Dedifferentiated amniotic fluid mesenchymal stem cell (primary cell): ENCODE results near the gene ADRM1.

ENCODE experiments used
- DNase-seq: peaks from one replicate; pipeline ENCODE4 v3.0.0-alpha.2; 2016; ENCODE audit errors: extremely low spot score

Gene ADRM1, protein sequence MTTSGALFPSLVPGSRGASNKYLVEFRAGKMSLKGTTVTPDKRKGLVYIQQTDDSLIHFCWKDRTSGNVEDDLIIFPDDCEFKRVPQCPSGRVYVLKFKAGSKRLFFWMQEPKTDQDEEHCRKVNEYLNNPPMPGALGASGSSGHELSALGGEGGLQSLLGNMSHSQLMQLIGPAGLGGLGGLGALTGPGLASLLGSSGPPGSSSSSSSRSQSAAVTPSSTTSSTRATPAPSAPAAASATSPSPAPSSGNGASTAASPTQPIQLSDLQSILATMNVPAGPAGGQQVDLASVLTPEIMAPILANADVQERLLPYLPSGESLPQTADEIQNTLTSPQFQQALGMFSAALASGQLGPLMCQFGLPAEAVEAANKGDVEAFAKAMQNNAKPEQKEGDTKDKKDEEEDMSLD

DNA sequence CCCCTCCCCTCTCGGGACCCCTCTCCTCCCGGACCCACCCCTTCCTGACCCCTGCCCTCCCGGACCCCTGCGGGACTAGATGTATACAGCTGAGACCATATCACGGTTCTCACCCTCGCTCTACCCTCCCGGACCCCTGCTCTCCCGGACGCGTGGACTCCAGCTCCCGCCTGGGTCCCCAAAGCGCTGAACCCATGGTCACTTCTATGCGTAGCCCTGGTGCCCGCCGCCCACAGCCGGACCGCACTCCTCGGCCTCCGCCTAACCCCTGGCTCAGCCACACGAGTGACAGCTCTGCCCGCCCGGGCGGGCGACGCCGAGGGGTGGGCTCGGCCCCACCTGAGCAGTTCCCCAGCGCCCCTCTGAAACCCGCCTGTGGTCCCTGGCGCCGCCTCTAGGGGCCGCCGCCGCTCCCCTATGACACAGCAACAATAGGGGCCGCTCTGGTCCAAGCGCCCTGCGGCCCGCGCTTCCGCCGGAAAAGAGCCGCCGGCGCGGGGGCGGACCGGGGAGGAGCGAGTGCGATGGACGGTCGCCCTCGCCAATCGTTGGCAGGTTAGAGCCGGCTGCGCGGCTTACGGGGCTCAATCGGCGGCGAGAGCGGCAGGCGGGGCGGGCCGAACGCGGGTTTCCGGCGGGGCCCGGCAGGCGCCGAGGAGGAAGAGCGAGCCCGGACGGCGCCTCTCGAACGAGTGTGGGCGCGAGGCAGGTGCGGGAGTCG is at the start of gene ADRM1:
Gene ADRM1, plus strand, starts transcription at position 657 of the 721 bp plus-strand sequence. CDS start 572 bp downstream, outside the sequence.
- DNase-seq, result peak; percentile 94

DNA sequence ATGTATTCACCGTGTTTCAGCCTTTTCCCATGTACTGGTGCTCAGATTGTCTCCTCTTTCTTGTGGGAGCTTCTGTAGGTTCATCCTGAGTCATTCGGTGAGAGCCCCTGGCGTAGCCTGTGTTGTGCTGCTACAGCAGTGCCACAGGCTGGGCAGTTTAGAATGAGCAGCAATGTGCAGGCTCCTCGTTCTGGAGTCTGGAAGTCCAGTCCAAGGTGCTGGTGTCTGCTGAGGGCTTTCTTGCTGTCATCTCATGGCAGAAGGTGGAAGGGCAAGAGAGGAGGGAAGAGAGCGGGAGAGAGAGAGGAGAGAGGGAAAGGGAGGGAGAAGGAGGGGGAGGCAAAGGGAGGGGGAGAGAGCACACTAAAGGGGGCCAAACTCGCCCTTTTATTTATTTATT is 49.4 kb upstream of the ADRM1 start:
- no peak for DNase-seq

DNA sequence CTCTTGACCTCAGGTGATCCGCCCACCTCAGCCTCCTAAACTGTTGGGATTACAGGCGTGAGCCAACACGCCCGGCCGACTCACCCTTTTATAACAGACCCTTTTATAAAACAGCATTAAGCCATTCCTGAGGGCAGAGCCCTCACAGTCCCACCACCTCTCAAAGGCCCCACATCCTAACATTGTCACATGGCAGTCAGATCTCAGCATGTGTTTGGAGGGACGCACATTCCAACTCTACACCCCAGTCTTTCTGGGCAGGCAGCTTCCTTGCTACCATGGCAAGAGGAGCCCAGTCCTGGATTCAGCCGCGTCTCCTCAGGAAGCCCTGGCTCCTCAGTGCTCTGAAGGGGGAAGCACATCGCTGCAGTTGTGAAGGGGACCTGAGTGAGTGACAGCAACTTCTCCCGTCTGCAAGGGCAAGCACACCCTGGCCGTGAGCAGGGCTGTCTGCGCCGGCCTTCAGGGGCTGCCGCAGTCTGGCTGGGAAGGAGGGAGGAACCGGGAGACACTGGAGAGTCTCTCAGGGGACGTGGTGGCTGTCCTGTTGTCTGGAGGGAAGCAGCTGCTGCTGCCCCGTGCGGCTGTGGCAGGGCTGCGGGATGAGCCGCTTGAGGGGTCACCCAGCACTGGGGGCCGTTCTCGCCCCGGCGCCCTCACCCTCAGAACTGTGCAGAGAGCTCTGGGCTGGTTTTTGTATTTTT is 48.6 kb upstream of the ADRM1 start:
- no peak for DNase-seq

DNA sequence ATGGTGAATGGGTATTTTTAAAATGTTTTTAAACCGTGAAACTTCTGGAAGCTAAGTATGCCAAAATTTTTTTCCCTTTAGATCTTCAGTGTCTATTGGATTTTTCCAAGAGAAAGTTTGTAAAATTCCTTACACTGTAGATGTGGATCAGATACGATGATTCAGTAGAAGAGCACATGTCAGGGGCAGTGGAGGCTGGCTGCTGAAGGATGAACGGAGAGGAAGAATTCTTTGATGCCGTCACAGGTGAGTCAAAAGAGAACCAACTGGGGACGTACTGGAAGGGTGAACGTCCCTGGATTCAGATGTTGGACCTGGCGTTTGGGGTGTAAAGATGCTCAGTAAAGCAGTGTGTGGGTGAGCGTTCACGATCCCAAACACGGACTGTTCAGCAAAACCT is 46.8 kb upstream of the ADRM1 start:
- DNase-seq, result no peak

DNA sequence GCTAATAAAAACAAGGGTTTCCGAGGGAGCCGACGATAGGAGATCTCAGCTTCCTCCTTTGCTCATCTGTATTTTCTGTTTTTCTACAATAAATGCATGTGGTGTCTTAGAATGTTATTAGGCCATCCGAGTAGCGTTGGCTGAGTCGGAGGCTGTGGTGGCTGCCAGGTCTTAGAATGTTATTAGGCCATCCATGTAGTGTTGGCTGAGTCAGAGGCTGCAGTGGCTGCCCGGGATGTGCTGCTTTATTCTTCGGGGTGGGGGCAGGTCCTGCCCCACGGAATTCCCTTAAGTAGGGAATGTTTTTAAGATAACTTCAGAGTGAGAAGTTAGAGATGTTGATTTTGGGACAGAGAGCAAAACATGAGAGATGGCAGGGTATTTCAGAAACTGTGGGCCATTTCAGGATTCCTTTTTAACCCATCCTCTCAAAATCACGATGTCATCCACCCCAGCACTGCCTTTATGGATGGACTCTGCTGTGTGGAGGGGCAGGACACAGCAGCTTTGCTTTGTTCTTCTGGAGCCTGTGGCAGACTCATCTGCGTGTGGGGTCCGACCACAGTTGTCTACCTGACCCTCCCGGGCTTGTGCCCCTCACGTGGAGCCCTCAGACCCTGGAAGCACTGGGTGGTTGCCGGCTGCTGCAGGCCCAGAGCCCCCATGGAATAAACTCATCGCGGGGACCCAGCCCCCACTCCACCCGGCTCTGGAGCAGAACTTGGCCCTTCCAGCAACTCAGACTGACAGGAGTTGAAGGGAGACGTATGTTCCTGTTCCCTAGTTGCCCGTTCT is 44.1 kb upstream of the ADRM1 start:
- DNase-seq, result peak; percentile 48

DNA sequence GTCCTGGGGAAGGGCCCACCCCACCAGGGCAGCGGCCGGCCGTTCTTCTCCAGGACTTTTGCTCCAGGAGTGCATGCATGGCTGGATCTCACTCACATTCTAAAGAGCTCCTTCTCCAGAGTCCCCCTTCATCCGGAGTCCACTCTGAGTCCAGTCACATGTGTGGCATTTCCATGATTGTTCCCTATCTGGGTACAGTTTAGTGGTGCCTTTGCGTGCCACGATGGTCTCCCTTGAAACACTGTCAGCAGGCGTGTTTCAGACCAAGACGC is 43.6 kb upstream of the ADRM1 start:
- no peak for DNase-seq

DNA sequence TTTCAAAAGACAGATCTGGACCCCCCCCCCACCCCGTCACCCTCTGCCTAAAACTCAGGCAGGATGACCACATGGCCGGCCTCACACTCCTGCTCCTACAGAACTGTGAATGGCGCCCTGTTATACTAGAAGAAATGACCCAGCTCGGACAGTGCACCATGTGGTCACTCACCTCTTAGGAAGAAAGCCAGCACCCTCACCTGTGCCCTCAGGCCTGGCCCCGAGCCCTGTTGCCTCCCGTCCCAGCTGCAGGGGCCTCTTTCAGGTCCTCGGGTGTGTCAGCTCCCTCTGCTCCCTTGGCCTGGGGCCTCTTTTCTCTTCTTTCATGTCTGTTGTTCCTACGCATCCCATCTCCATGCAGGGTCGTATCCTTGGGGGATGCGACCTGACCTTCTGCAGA is 40.7 kb upstream of the ADRM1 start:
- no peak for DNase-seq

DNA sequence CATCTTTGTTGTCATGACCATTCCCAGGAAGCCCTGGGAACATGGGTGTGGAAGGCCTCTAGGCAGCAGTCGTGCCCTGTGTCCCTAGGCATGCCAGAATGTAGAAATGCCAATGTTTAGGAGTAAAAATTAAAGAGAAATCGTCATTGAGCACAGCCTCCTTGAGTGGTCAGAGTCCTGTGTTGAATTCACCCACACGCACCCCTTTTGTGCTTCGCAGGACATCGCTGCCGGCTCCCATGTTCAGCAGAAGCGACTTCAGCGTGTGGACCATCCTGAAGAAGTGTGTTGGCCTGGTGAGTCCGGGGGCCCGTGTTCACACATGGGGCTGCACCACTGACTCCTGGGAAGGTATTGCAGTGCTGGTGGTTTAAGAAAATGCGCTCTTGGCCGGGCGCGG is 39.4 kb upstream of the ADRM1 start:
- DNase-seq, result no peak

DNA sequence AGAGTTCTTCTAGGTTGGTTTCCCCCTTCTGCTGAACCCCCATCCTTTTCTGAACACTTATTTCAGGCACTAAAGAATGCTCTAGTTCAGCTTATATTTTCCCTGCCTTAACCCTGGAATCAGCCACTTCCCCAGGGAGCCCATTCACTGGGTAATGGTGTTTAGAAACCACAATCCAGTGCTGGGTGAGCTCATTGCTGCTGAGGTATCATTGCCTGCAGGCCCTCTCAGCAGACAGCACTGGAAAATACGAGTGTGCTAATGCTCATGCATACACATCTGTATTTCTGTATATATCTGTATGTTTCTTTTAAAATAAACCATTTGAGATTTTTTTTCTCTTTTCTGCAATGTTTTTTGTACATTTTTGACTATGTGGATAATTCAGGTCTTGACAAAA is 37.4 kb upstream of the ADRM1 start:
- DNase-seq, result no peak

DNA sequence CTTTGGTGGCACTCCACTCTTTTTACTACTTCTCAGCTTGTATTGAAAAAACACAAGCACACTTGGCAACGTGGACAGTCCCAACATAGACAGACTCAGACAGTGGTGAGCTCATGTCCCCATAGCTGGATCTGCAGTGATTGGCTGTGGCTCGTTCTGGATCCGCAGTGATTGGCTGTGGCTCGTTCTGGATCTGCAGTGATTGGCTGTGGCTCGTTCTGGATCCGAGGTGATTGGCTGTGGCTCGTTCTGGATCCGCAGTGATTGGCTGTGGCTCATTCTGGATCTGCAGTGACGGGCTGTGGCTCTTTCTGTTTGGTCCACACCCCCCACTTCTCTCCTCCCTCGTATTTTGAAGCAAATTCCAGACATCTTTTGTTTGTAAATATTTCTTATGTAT is 36.5 kb upstream of the ADRM1 start:
- DNase-seq, result no peak

DNA sequence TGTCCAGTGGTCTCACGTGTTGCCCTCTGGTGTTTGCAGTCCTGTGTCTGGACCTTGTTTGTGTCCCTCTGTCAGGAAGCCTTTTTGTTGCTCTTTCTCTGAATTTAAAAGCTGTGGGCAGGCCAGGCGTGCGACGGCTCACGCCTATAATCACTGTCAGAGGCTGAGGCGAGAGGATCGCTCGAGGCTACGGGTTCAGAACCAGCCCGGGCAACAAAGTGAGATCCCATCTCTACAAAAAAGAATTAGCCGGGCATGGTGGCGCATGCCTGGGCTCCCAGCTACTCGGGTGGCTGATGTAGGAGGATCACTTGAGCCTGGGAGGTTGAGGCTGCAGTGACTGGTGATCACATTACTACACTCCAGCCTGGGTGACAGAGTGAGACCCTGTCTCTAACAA is 35.9 kb upstream of the ADRM1 start:
- DNase-seq, result no peak

DNA sequence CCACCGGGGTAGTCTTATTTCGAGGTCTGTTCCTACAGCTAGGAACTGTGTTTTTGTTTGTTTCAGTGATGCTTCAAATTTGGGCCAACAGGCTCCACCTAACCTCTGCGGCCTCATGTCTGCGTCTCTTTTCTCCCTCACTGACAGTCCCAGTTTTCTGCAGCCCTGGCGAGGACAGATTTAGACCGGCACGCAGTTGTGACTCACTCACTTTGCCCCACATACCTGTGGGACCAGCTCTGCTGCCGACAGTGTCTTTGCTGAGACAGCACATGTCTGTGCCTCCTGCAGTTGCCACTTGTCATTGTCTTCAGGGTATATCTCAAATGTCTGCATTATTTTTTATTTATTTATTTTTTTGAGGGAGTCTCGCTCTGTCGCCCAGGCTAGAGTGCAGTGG is 35.3 kb upstream of the ADRM1 start:
- DNase-seq, result no peak

DNA sequence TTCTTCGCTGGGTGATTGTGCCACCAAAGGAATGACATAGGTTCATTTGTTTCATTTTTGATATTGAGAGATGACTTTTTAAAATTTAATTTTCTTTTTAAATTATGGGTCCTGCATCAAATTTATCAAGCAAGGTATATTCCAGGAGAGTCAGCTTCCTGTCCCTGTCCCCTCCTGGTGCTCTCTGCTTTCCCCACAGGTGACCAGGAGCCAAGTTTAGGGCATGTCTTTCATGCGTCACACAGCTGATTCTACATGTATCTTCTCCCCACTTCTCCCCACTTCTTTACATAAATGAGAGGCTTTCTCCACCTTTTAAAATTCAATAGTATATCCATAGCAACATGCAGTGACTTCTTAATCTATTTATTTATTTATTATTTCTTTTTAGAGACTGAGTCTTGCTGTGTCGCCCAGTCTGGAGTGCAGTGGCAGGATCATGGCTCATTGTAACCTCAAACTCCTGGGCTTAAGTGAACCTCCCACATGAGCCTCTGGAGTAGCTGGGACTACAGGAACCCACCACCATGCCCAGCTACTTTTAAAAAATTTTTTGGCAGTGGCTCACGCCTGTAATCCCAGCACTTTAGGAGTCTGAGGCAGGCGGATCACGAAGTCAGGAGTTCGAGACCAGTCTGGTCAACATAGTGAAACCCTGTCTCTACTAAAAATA is 34.4 kb upstream of the ADRM1 start:
- no peak for DNase-seq

DNA sequence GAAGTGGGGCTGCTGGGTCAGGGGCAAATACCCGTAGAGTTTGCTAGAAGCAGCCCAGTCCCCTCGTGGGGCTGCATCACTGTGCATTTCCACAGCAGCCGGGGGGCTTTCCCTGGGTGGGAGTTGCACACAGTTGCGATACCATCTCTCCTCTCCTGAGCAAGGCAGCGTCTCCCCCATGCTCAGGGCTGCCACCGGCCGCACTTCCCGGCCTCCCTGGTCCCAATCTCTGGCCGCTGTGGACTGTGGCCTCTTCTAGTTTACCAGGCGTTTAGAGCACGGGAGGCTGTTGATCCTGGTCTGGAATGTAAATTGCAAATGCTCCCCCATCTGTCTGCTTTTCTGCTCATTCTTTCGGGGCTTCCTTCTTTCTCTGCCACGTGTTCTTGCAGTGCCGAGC is 33.4 kb upstream of the ADRM1 start:
- no peak for DNase-seq

DNA sequence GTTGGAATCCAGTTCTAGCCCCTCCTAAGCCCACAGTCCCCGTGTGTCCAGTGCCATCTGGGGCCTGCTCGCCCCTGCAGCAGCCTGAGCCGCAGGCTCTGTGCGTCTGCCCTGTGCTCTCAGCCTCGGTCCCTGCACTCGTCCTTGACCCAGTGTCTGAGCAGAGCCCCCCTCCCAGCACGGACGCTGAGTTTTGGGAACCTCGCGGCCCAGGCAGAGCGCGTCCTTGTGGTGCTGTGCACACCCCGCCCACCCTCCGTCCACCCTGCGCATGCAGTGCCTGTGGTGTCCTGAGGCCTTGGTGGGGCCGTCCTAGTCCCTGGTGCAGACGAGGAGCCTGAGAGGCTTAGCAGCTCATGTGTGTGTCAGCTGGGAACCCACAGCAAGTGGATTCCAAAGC is 32.9 kb upstream of the ADRM1 start:
- DNase-seq, result no peak

DNA sequence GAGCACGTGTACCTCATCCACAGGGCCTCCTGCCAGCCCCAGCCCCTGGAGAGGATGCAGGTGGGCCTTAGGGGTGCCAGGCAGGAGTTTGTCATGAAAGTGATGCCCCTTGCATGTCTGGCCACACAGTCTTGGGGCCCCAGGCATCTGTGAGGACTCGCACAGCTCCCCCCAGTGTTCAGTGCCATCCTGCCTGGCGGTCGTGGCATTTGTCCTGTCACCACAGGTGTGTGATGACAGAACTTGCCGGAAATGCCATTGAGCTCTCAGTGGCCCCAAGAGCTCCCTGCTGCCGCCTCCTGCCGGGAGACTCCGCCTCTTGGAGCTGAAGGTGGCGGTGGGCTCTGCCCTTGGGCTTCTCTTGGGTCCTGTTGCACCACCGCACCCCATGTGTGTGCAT is 30.6 kb upstream of the ADRM1 start:
- DNase-seq, result no peak

DNA sequence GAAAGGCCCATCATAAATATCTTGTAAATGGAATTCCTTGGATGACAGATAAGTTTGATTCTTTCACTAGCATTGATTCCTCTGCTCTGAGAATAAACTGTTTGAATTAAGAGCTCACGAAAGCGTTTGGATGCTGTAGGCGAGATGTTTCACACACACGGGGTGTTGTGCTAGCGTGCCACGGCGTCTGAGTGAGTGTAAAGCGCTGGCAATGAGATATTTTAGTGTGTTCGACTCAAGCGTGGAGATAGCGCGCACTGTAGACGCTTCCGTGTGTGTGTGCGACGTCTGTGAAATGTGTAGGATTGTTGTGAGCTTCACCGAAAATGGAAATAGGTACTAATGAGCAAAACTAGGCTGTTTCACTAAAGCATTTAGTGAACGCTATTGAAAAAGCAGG is 29.4 kb upstream of the ADRM1 start:
- DNase-seq, result no peak

DNA sequence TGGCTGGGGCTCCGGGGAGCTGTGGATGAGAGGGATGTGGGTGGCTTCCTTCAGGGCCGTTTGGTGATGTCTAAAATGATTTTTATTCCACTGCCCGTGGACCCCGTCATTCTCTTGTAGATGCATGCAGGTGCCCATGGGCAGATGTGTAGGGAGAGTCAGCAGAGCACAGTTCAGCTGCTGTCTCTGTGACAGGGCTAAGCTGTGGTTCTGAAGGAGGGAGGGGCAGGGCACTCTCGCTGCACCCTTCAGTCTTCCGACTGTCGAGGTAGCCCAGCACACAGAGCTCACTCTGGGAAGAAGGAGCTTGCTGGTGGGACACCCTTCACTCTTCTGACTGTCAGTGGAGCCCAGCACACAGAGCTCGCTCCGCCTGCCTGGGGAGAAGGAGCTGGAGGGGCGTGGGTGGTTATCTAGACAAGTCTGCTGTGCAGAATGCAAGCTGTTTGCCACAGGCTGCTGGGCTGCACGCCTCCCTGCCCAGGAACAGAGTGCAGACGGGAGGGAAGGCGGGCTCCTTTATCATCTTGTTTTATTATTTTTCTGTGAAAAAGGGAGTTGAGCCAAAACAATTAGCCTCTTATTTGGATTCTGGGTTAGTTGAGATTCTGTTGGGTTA is 28.4 kb upstream of the ADRM1 start:
- no peak for DNase-seq

DNA sequence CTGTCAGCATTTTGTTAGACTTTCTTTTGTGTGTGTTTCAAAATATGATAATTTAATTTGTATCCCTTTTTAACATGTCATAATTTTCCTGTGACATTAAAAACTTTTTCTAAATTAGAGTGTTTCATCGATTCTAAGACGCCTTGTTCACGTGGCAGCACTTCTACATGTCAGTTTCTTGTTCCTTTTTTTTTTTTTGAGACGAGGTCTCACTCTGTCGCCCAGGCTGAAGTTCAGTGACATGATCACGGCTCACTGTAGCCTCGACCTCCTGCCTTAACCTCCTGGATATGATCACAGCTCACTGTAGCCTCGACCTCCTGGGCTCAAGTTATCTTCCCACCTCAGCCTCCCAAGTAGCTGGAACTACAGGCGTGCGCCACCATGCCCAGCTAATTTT is 27.6 kb upstream of the ADRM1 start:
- DNase-seq, result no peak

DNA sequence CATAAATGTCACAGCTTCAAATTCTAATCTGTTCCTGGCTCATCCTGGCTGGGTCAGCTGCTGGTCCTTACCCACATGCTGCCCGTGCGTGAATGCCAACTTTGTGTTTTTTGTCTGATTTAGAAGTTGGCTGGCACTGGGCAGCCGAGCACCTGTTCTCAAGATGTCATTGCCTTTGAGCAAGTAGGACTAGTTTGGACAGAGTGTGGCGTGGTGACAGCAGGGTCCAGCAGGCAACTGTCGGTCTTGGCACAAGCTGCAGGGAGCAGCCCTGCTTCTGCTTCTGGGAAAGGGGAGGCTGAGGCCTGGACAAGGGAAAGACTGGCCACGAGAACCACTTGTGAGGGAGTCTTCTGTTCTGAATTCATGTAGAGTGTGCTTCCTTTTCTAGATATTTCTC is 26.4 kb upstream of the ADRM1 start:
- no peak for DNase-seq

DNA sequence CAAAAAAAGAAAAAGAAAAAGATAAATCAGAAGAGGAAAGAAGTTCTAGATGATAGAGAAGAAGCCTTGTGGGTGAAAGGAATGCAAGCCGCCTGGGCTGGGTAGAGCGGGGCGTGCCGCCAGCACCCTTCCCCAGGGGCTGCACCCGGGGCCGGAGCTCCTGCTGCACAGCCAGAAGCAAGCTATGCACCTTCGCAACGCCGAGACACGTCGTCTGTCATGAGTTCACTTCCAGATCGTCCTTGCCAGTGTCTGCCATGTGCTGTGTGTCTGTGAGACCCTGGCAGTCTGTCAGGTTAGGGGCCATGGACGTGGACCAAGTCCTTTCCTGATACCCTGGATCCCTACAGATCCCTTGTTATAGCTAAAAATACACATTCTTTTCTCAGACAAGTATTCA is 25.5 kb upstream of the ADRM1 start:
- no peak for DNase-seq
